K562 (cell line): ENCODE measurements around the gene CFAP20DC. TPM values are rescaled to one million over a fixed set of nuclear protein-coding genes. Genes with fewer than 3 reads are reported as not detected.

ENCODE experiments used
- ARID1B ChIP-seq: fragments of 450-650 bp; IDR thresholded peaks from 2 replicates; pipeline ENCODE4 v1.6.1; 2016; ENCODE audit warnings: antibody characterized with exemption, mild to moderate bottlenecking, inconsistent platforms
- ATF1 ChIP-seq, 2 experiments: fragments of 450-650 bp in 1 of 2; IDR thresholded peaks; 2 replicates each; pipeline ENCODE4 v1.6.1; 2016; ENCODE audit warnings: missing compliant biosample characterization in 1 of 2, missing genetic modification characterization in 1 of 2
- C11orf30 ChIP-seq: fragments of 450-650 bp; IDR thresholded peaks from 2 replicates; pipeline ENCODE4 v1.6.1; 2016; ENCODE audit warnings: low read depth, mild to moderate bottlenecking
- E2F8 ChIP-seq: fragments of 450-650 bp; IDR thresholded peaks from 2 replicates; pipeline ENCODE4 v1.7.1; 2018; ENCODE audit warnings: mild to moderate bottlenecking, low read depth; ENCODE audit not compliant: partially characterized antibody
- ETV1 ChIP-seq: fragments of 450-650 bp; conservative IDR thresholded peaks from 2 replicates; pipeline ENCODE4 v1.6.1; 2016; ENCODE audit warnings: missing genetic modification characterization, control low read depth, low read depth, missing compliant biosample characterization
- FOXA1 ChIP-seq: fragments of 450-650 bp; IDR thresholded peaks from 2 replicates; pipeline ENCODE4 v1.6.1; 2016; ENCODE audit warnings: mild to moderate bottlenecking, borderline replicate concordance
- KLF16 ChIP-seq: IDR thresholded peaks from 2 replicates; pipeline ENCODE4 v1.6.1; 2016; ENCODE audit warnings: antibody characterized with exemption
- MAFK ChIP-seq: IDR thresholded peaks from 2 replicates; pipeline ENCODE4 v1.6.1; 2011; ENCODE audit warnings: low read length, improper control_type of control experiment
- MEIS2 ChIP-seq: fragments of 450-650 bp; IDR thresholded peaks from 2 replicates; pipeline ENCODE4 v1.6.1; 2014; ENCODE audit warnings: mild to moderate bottlenecking; ENCODE audit not compliant: partially characterized antibody
- MYNN ChIP-seq, 2 experiments: sonication (generic); formaldehyde crosslinking in 1 of 2; IDR thresholded peaks; 2 replicates each; pipeline versions ENCODE4 v1.5.0 to v1.6.1; 2016 to 2020; ENCODE audit warnings: antibody characterized with exemption in 1 of 2, missing genetic modification reagents in 1 of 2
- PBX2 ChIP-seq, 2 experiments: IDR thresholded peaks in 1 of 2; conservative IDR thresholded peaks in 1 of 2; 2 replicates each; pipeline ENCODE4 v1.6.1; 2016; ENCODE audit warnings: low read depth in 2 of 2, mild to moderate bottlenecking in 1 of 2, missing compliant biosample characterization in 1 of 2, missing genetic modification characterization in 1 of 2, moderate library complexity in 1 of 2
- POLR2AphosphoS5 ChIP-seq: IDR thresholded peaks from 2 replicates; pipeline ENCODE4 v1.6.1; 2011; ENCODE audit warnings: mild to moderate bottlenecking, low read depth, low read length, moderate library complexity; ENCODE audit not compliant: control insufficient read depth, insufficient read depth
- RNF2 ChIP-seq: sonication (generic); IDR thresholded peaks from 2 replicates; pipeline ENCODE4 v1.6.1; 2016
- SMAD1 ChIP-seq: fragments of 150-350 bp; IDR thresholded peaks from 2 replicates; pipeline ENCODE4 v1.6.1; 2014; ENCODE audit warnings: low read length, low read depth; ENCODE audit not compliant: partially characterized antibody
- SMARCA4 ChIP-seq: fragments of 450-650 bp; IDR thresholded peaks from 2 replicates; pipeline ENCODE4 v1.6.1; 2016
- SMARCE1 ChIP-seq: fragments of 450-650 bp; IDR thresholded peaks from 2 replicates; pipeline ENCODE4 v1.7.1; 2016; ENCODE audit warnings: mild to moderate bottlenecking
- STAT5A ChIP-seq: IDR thresholded peaks from 2 replicates; pipeline ENCODE4 v1.6.1; 2012; ENCODE audit warnings: low read length, inconsistent platforms, borderline replicate concordance
- TAL1 ChIP-seq: fragments of 450-650 bp; IDR thresholded peaks from 2 replicates; pipeline ENCODE4 v1.6.1; 2016; ENCODE audit warnings: mild to moderate bottlenecking
- THRAP3 ChIP-seq: fragments of 450-650 bp; IDR thresholded peaks from 2 replicates; pipeline ENCODE4 v1.6.1; 2016; ENCODE audit warnings: mild to moderate bottlenecking, inconsistent platforms, borderline replicate concordance
- TRIM24 ChIP-seq, 2 experiments: fragments of 450-650 bp; IDR thresholded peaks; 2 replicates each; pipeline ENCODE4 v1.6.1; 2016
- ZBTB5 ChIP-seq: fragments of 450-650 bp; IDR thresholded peaks from 2 replicates; pipeline ENCODE4 v1.6.1; 2017; ENCODE audit warnings: antibody characterized with exemption
- polyA plus RNA-seq, 8 experiments: library from polyadenylated mRNA; depleted of rRNA in 4 of 8; stranded (reverse) in 5 of 8; unstranded in 3 of 8; fragments of >200 nt; fragmentation: Nextera tagmentation in 2 of 8; fragmentation: Illumina TruSeq in 1 of 8; extraction: Ambion mirVana in 2 of 8; extraction: Trizol in 1 of 8; gene quantifications; 2 replicates each; pipeline versions ENCODE4 v1.2.1 to v1.2.3, GENCODE V29; 2011 to 2014; ENCODE audit warnings: inconsistent platforms in 1 of 8, missing spikeins in 1 of 8
- total RNA-seq, 7 experiments: library from RNA; depleted of rRNA in 6 of 7; stranded (reverse); fragments of >200 nt in 6 of 7; fragmentation: Illumina TruSeq in 2 of 7; extraction: Trizol in 2 of 7; gene quantifications; 2 replicates each; pipeline versions ENCODE4 v1.2.1 to v1.2.3, GENCODE V29; 2011 to 2021; ENCODE audit warnings: low replicate concordance in 1 of 7

CFAP20DC gene
- total and polyA plus RNA-seq, 9 of the 15 experiments (the other 6 are each of a cell fraction or from before 2014, with no cell fraction given) = 1.6 to 5.9 (median 4.6) TPM

- TF ChIP-seq PBX2 (CRISPR knock-in tag; IDR thresholded peaks at IDR 0.05; ENCODE audit: low read depth) (no peak), PBX2 (tag; conservative IDR thresholded peaks at IDR 0.05; ENCODE audit: low read depth) (peak; percentile 42; the same call in 1 of the 2 replicates), ETV1 (tag) (peak; percentile 88), TAL1 (peak; percentile 51; the same call in 1 of the 2 replicates), FOXA1 (no peak), ZBTB5 (0 out of 2 replicates have a peak, but pooled peaks have one; percentile 53), ARID1B (peak; percentile 86), SMARCA4 (peak; percentile 61; the same call in 1 of the 2 replicates), RNF2 (peak; percentile 82), C11orf30 (peak; percentile 62), THRAP3 (no peak), SMARCE1 (peak; percentile 75; the same call in 1 of the 2 replicates), STAT5A (0 out of 2 replicates have a peak, but pooled peaks have one; percentile 13), MEIS2 (peak; percentile 87), POLR2AphosphoS5 (peak; percentile 25; the same call in 1 of the 2 replicates), MYNN (IDR thresholded peaks at IDR 0.05) (0 out of 2 replicates have a peak, but pooled peaks have one; percentile 42), MYNN (CRISPR knock-in tag; IDR thresholded peaks at IDR 0.05) (no peak), SMAD1 (peak; percentile 33), TRIM24 (IDR thresholded peaks at IDR 0.05) (peak in 1 of 2 experiments; percentile 64; a peak in 2 of 4 replicates), E2F8 (no peak), ATF1 (CRISPR knock-in tag; IDR thresholded peaks at IDR 0.05) (no peak), ATF1 (tag; IDR thresholded peaks at IDR 0.05) (peak; percentile 47), MAFK (peak; percentile 3; the same call in 1 of the 2 replicates), KLF16 (peak; percentile 57)
Measured at GRCh38 chr3:58899159-58899952, 150.5 kb downstream of the CFAP20DC start (continued).
